Retina (tissue), 1 donor: Measurements from ENCODE around the gene ATXN1.

Source experiments
- DNase-seq: peaks from one replicate; pipeline ENCODE4 v3.0.0-alpha.2; 2016

ATXN1 gene

GRCh38 chr6:16319813-16320532, 441.3 kb downstream of the ATXN1 start:
- DNase-seq: no peak

GRCh38 chr6:16318953-16319720, 442.1 kb downstream of the ATXN1 start:
- DNase-seq: no peak

- DNase-seq: no peak
Observed at GRCh38 chr6:16318538-16318937, 442.7 kb downstream of the ATXN1 start.

GRCh38 chr6:16316741-16317251, 444.5 kb downstream of the ATXN1 start:
- peak; percentile 68 for DNase-seq

- DNase-seq: no peak
Observed at GRCh38 chr6:16314296-16314695, 447.0 kb downstream of the ATXN1 start.

GRCh38 chr6:16313732-16314131, 447.5 kb downstream of the ATXN1 start:
- no peak for DNase-seq

GRCh38 chr6:16311763-16312162, 449.5 kb downstream of the ATXN1 start:
- DNase-seq: no peak

- DNase-seq: no peak
Observed at GRCh38 chr6:16306334-16306733, 454.9 kb downstream of the ATXN1 start.

GRCh38 chr6:16305788-16306187, 455.5 kb downstream of the ATXN1 start:
- DNase-seq: no peak

GRCh38 chr6:16305246-16305725, 456.0 kb downstream of the ATXN1 start:
- DNase-seq: no peak

- DNase-seq: peak; percentile 45
Observed at GRCh38 chr6:16302721-16303552, 458.3 kb downstream of the ATXN1 start.

- no peak for DNase-seq
Observed at GRCh38 chr6:16301511-16301910, 459.7 kb downstream of the ATXN1 start.

- no peak for DNase-seq
Observed at GRCh38 chr6:16299861-16300260, 461.4 kb downstream of the ATXN1 start.

GRCh38 chr6:16296061-16296670, 465.1 kb downstream of the ATXN1 start:
- DNase-seq: peak; percentile 21

GRCh38 chr6:16295471-16295870, 465.8 kb downstream of the ATXN1 start:
- DNase-seq: no peak

- no peak for DNase-seq
Observed at GRCh38 chr6:16295060-16295459, 466.2 kb downstream of the ATXN1 start.

GRCh38 chr6:16294371-16294770, 466.9 kb downstream of the ATXN1 start:
- no peak for DNase-seq

- peak; percentile 82 for DNase-seq
Observed at GRCh38 chr6:16292942-16293341, 468.3 kb downstream of the ATXN1 start.

GRCh38 chr6:16292432-16292831, 468.8 kb downstream of the ATXN1 start:
- DNase-seq: no peak

GRCh38 chr6:16291739-16292138, 469.5 kb downstream of the ATXN1 start:
- no peak for DNase-seq

- DNase-seq: no peak
Observed at GRCh38 chr6:16288163-16288562, 473.1 kb downstream of the ATXN1 start.

- peak; percentile 67 for DNase-seq
Observed at GRCh38 chr6:16286151-16286522, 475.1 kb downstream of the ATXN1 start.
